ENCODE results near the gene EPRS1.
"Not testable (repeated sequence)": the region's sequence is repeated elsewhere in the genome, so short reads cannot be mapped to it uniquely, and the experiment has no call there.

EPRS1 gene

GRCh38 chr1:220046052-220046930, at the start of gene EPRS1:
EPRS1 (minus strand) TSS chr1:220046505; CDS start chr1:220046388, 117 bp downstream.
- peak; percentile 89 to 98 for DNase-seq

- peak; percentile 76 to 92 for DNase-seq
Measured at GRCh38 chr1:220094016-220094911, 48.0 kb upstream of the EPRS1 start, which contains the start of gene IARS2. IARS2 (plus strand) TSS chr1:220094132; CDS start chr1:220094217, 85 bp downstream.

DNA sequence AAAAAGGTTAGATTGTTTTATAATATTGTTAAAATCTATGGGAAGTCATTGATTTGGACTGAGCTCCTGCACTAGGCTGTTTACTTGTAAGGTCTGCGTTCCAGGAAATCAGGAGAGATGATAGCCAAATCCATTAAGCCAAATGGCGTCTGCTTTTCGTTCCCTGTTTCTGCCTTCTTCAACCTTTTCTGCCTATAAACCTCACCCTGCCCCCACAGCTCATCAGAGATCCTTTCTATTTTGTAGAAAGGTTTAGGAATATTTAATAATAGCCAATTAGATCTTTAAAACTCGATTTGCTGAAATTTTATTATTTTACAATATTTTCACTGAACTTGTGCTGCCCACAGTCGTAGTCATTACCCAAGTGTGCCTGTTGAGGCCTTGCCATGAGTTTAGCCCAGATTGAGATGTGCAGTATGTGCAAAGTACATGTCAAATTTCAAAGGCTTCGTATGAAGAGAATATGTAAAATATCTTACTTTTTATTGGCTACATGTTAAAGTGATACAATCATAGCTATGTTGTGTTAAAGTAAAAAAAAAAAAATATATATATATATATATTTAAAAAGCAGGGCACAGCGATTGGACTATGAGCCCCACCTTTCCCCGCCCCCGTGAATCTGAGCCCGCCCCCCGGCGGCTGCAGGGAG, 47.2 kb upstream of the EPRS1 start:
- no peak for DNase-seq

- no peak for DNase-seq
Measured at GRCh38 chr1:220092694-220093093, 46.4 kb upstream of the EPRS1 start.

GRCh38 chr1:220089650-220090556, 43.6 kb upstream of the EPRS1 start, which contains the start of gene BPNT1:
BPNT1 (minus strand) TSS chr1:220089788; CDS start chr1:220079846, 9,942 bp downstream.
- peak; percentile 94 to 98 for DNase-seq

DNA sequence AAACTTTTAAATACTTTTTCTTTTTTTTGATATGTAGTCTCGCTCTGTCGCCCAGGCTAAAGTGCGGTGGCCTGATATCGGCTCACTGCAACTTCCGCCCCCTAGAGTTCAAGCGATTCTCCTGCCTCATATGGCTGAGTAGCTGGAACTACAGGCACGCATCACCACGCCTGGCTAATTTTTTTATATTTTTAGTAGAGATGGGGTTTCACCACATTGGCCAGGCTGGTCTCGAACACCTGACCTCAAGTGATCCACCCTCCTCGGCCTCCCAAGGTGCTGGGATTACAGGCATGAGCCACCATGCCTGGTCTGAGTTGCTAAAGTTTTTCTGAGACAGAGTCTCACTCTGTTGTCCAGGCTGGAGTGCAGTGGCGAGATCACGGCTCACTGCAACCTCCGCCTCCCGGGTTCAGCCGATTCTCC, 40.0 kb upstream of the EPRS1 start:
- not testable (repeated sequence) for DNase-seq

DNA sequence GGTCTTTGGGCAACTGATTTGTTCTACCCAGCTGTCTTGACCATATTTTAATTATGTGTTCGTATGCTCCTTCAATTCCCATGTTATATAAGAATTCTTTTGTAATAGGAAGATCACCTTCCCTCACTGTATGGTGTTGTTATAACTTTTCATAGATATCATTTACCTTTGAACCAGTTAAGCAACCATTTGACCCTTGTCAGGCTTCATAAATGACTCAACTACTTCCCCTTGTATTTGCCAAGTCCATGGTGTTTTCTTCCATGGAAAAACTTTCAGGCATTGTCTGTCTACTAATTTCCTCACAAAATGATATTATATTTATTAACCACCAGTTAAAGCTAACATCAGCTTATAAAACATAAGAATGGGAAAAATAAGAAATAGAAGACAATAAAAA, 38.2 kb upstream of the EPRS1 start:
- no peak for DNase-seq

DNA sequence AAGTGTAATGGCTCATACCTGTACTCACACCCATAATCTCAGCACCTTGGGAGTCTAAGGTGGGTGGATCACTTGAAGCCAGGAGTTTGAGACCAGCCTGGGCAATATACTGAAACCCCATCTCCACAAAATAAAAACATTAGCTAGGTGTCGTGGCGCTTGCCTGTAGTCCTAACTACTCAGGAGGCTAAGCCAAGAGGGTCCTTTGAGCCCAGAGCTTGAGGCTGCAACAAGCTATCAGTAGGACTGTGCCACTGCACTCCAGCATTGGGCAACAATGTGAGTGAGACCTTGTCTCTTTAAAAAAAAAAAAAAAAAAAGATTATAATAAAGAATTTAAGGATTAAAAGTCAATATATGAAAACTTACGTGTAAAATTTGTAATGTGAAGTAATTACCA, 31.6 kb upstream of the EPRS1 start:
- no peak for DNase-seq

DNA sequence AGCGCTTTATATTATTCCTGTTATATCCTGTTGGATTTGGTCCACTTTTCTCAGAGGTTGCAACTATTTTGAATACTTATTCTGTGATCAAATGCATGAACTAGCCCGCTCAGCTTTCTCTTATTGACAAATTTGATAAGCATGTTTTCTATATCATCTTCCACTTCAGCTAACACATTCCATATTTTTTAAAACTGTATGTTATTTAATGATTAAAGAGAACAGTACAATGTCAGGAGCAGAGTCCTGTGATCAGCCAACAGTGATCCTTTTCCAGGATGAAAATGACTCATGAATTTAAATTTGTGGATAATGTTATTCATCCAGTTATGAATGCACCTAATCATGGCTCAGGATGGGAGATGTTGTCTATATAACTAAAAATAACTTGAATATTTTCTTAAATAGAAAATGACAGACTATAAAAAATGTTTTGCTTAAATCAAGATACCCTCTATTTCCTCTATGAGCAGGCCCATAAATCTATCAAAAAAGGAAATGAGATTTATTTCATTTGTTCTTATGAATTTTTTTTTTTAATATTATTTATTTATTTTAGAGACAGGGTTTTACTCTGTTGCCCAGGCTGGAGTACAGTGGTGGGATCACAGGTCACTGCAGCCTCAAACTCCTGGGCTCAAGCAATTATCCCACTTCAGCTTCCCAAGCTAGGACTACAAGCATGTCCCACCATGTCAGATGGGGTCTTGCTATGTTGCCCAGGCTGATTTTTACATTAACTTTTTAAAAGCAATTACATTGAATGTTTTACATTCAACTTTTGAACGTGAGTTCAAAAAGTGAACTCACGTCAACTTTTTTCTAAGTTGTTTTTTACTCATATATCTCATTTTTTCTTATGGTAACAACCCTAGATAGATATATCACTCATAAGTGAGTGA, 30.8 kb upstream of the EPRS1 start:
- no peak for DNase-seq

DNA sequence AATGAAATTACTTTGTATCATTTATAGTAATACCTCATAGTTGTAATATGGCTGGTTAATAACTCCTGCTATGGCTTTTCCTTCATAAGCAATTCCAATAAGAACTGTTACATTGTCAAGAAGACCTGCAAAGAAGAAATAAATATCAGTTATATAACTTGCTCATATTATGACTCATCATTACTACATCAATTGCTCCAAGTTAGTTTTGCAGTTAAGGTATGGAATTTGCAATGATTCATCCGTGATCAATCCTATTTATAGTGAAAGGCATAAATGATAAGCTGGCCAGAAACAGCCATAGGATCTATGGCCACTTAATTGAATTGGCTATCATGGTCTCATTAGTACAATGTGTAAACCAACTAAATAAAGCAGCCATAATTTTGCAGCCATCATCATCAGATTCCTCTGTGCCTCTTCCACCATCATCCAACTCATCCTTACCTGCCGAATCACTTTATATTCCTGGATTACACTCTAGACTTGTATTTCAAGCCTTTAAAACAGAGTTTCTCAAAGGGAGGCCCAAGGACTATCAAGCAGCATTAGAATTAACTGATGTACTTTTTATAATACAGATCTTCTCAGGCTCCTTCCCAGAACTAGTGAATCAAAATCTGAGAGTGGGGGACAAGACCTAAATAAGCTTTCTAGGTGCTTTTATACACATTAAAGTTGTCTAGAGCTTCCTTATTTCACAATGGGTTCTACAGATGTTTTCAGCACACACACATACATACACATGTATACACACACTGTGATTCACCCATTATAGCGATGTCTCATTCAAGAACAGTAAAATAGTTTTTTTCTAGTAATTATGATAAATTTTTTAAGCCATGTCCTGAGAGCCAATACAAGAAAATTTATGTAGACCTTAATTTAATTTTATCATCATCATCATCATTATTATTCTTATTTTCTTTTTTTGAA, 21.2 kb upstream of the EPRS1 start:
- DNase-seq, result no peak

GRCh38 chr1:220062629-220063028, 16.3 kb upstream of the EPRS1 start:
- DNase-seq, result no peak

GRCh38 chr1:220060876-220061275, 14.6 kb upstream of the EPRS1 start:
- DNase-seq, result no peak

- no peak for DNase-seq
Measured at GRCh38 chr1:220056374-220056773, 10.1 kb upstream of the EPRS1 start.

- DNase-seq, result peak; percentile 4 to 7
Measured at GRCh38 chr1:220045356-220046051, 801 bp downstream of the EPRS1 start.

DNA sequence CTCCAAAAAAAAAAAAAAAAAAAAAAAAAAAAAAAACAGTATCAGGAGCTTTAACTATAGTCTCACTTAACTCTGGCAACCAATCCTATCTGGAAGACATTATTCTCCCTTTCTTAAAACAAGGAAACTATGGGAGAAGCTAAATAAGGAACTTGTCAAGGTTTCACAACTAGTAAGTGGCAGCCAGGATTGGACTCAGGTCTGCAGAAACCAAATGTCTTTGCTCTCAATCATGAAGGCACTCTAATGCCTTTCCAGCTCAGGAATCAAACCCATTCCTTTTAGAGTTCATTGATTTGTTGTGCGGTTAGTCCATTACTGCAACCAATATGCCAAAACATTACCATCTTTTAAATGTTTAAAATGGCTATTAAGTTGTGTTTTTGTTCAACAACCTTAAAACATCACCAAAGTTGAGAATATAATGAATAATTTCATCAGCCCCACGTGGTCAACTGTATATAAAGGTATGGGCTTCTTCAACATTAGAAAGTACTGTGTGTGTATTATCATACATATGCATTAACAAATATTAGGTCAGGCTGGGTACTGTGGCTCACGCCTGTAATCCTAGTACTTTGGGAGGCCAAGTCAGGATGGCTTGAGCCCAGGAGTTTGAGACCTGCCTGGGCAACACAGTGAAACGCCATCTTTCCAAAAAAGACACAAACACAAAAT, 1.5 kb downstream of the EPRS1 start:
- no peak for DNase-seq

- DNase-seq, result no peak
Measured at GRCh38 chr1:220043646-220044045, 2.7 kb downstream of the EPRS1 start.

- no peak for DNase-seq
Measured at GRCh38 chr1:220040028-220040596, 6.2 kb downstream of the EPRS1 start.

DNA sequence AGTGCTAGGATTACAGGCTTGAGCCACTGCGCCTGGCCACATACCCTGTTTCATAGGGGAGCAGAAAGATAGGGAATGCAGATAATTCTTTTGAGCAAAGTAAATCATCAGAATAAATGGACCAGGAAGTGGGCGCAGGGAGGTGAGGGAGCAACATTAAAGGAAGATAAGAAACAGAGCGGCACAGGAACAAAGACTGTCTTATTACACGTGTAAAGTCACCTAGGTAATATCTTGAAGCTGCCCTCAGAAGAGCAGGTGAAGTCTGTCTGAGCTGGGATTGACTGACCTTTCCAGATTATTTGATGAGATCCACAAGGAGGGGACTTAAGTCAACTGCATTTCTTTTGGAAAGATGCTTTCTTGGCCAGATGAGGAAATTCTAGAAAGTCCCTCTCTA, 7.7 kb downstream of the EPRS1 start:
- DNase-seq, result no peak
